ENCODE data around the gene CAMTA1. TPM values are rescaled to one million over a fixed set of nuclear protein-coding genes. Genes with fewer than 3 reads are reported as not detected.

CAMTA1 gene
- polyA plus RNA-seq, 2 donors = 61.1 to 75.0 TPM

GRCh38 chr1:7251454-7251800, 466.2 kb downstream of the CAMTA1 start:
- H3K27me3 ChIP-seq (ENCODE audit: control insufficient read depth in 1 of 2, insufficient read depth in 2 of 2, low read length in 2 of 2) = peaks cover 0 to 4% of the 10 kb centered on the region in 2 donors
- WGBS, 2 donors = 89 to 90% methylated on average over 10 of the region's 10 CpGs
- H3K36me3 ChIP-seq (ENCODE audit: control insufficient read depth in 2 of 2, insufficient read depth in 2 of 2, low read length in 1 of 2) = no peaks in the 10 kb centered on the region
- H3K4me3 ChIP-seq (ENCODE audit: low read depth in 1 of 2, low read length in 2 of 2) = no peak overlapping the region
- H3K9me3 ChIP-seq (ENCODE audit: control insufficient read depth in 2 of 2, insufficient read depth in 1 of 2, low read depth in 1 of 2, low read length in 1 of 2) = no peaks in the 10 kb centered on the region
- no peak overlapping the region for H3K27ac ChIP-seq (ENCODE audit: low read depth in 2 of 2, low read length in 1 of 2)
- H3K4me1 ChIP-seq (ENCODE audit: control insufficient read depth in 2 of 2, insufficient read depth in 2 of 2, low read length in 1 of 2) = no peaks in the 10 kb centered on the region

DNA sequence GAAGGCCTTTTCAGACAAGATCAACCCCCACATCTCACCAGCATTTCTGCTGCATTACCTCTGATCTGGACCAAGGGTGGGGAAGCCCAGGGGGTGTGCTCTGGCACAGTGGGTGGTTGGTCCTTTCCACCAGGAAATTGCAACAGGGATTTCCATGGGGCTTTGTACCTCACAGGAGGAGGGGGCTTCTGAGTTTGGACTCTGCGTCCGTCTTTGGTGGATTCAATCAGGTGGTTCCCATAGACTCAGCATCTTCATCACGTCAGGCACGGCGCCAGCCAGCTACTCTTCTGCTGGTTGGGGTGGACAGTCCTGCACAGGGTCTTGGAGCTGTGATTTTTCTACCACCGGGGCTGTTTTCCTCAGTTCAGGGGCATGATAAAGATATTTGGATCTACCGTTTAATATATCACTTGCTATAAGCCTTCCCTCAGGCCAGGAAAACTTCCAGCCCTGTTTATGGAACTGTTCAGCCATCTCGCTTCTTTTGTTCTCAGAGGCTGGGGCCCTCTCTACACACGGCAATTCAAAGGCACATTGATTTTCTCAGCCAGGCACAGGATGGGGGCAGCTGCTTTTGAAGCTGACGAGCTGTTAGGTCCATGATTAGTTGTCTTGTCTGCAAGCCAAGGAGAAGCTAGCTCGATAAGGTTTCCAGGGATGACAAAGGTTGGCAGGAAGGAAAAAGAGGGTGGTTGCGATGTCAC, 467.3 kb downstream of the CAMTA1 start:
- H3K9me3 ChIP-seq (ENCODE audit: control insufficient read depth in 2 of 2, insufficient read depth in 1 of 2, low read depth in 1 of 2, low read length in 1 of 2) = no peaks in the 10 kb centered on the region
- 77% methylated on average over 12 of the region's 12 CpGs for WGBS, 2 donors
- H3K36me3 ChIP-seq (ENCODE audit: control insufficient read depth in 2 of 2, insufficient read depth in 2 of 2, low read length in 1 of 2) = no peaks in the 10 kb centered on the region
- H3K27me3 ChIP-seq (ENCODE audit: control insufficient read depth in 1 of 2, insufficient read depth in 2 of 2, low read length in 2 of 2) = no peaks in the 10 kb centered on the region
- H3K27ac ChIP-seq (ENCODE audit: low read depth in 2 of 2, low read length in 1 of 2) = no peak overlapping the region
- no peaks in the 10 kb centered on the region for H3K4me1 ChIP-seq (ENCODE audit: control insufficient read depth in 2 of 2, insufficient read depth in 2 of 2, low read length in 1 of 2)
- H3K4me3 ChIP-seq (ENCODE audit: low read depth in 1 of 2, low read length in 2 of 2) = no peak overlapping the region

DNA sequence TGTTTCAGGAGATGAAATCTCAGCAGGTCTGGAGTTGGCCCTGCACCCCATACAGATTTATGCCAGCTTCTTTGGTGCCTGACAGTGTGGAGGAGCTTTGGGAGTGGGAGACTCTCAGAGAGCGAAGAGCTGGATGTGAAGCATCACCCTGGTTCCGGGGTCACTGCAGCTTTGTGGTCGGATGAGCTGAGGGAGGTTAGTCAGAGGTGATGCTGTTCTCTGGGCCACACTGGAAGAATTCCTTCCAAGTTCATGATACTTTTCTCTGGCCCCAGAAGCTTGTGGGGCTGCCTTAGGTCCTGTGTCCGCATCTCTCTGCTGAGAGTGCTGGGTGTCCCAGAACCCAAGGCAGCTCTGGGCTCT, 467.8 kb downstream of the CAMTA1 start:
- Histone ChIP-seq H3K4me3 (ENCODE audit: low read depth in 1 of 2, low read length in 2 of 2) (no peak overlapping the region), H3K27ac (ENCODE audit: low read depth in 2 of 2, low read length in 1 of 2) (no peak overlapping the region), H3K4me1 (ENCODE audit: control insufficient read depth in 2 of 2, insufficient read depth in 2 of 2, low read length in 1 of 2) (no peaks in the 10 kb centered on the region), H3K27me3 (ENCODE audit: control insufficient read depth in 1 of 2, insufficient read depth in 2 of 2, low read length in 2 of 2) (no peaks in the 10 kb centered on the region), H3K36me3 (ENCODE audit: control insufficient read depth in 2 of 2, insufficient read depth in 2 of 2, low read length in 1 of 2) (no peaks in the 10 kb centered on the region), H3K9me3 (ENCODE audit: control insufficient read depth in 2 of 2, insufficient read depth in 1 of 2, low read depth in 1 of 2, low read length in 1 of 2) (no peaks in the 10 kb centered on the region)
- 91 to 93% methylated on average over 4 of the region's 4 CpGs for WGBS, 2 donors

- WGBS, 2 donors = 82 to 87% methylated on average over 11 of the region's 11 CpGs
- Histone ChIP-seq H3K36me3 (ENCODE audit: control insufficient read depth in 2 of 2, insufficient read depth in 2 of 2, low read length in 1 of 2) (no peaks in the 10 kb centered on the region), H3K27me3 (ENCODE audit: control insufficient read depth in 1 of 2, insufficient read depth in 2 of 2, low read length in 2 of 2) (no peaks in the 10 kb centered on the region), H3K4me1 (ENCODE audit: control insufficient read depth in 2 of 2, insufficient read depth in 2 of 2, low read length in 1 of 2) (no peaks in the 10 kb centered on the region), H3K4me3 (ENCODE audit: low read depth in 1 of 2, low read length in 2 of 2) (no peak overlapping the region), H3K9me3 (ENCODE audit: control insufficient read depth in 2 of 2, insufficient read depth in 1 of 2, low read depth in 1 of 2, low read length in 1 of 2) (no peaks in the 10 kb centered on the region), H3K27ac (ENCODE audit: low read depth in 2 of 2, low read length in 1 of 2) (no peak overlapping the region)
Observed at GRCh38 chr1:7253988-7254587, 468.8 kb downstream of the CAMTA1 start.

GRCh38 chr1:7255303-7256058, 470.2 kb downstream of the CAMTA1 start:
- no peaks in the 10 kb centered on the region for H3K4me1 ChIP-seq (ENCODE audit: control insufficient read depth in 2 of 2, insufficient read depth in 2 of 2, low read length in 1 of 2)
- WGBS, 2 donors = 67 to 71% methylated on average over 13 of the region's 13 CpGs
- H3K9me3 ChIP-seq (ENCODE audit: control insufficient read depth in 2 of 2, insufficient read depth in 1 of 2, low read depth in 1 of 2, low read length in 1 of 2) = no peaks in the 10 kb centered on the region
- no peaks in the 10 kb centered on the region for H3K36me3 ChIP-seq (ENCODE audit: control insufficient read depth in 2 of 2, insufficient read depth in 2 of 2, low read length in 1 of 2)
- no peak overlapping the region for H3K27ac ChIP-seq (ENCODE audit: low read depth in 2 of 2, low read length in 1 of 2)
- no peaks in the 10 kb centered on the region for H3K27me3 ChIP-seq (ENCODE audit: control insufficient read depth in 1 of 2, insufficient read depth in 2 of 2, low read length in 2 of 2)
- no peak overlapping the region for H3K4me3 ChIP-seq (ENCODE audit: low read depth in 1 of 2, low read length in 2 of 2)

- no peak overlapping the region for H3K4me3 ChIP-seq (ENCODE audit: low read depth in 1 of 2, low read length in 2 of 2)
- no peaks in the 10 kb centered on the region for H3K9me3 ChIP-seq (ENCODE audit: control insufficient read depth in 2 of 2, insufficient read depth in 1 of 2, low read depth in 1 of 2, low read length in 1 of 2)
- no peaks in the 10 kb centered on the region for H3K27me3 ChIP-seq (ENCODE audit: control insufficient read depth in 1 of 2, insufficient read depth in 2 of 2, low read length in 2 of 2)
- no peak overlapping the region for H3K27ac ChIP-seq (ENCODE audit: low read depth in 2 of 2, low read length in 1 of 2)
- 91 to 92% methylated on average over 7 of the region's 7 CpGs for WGBS, 2 donors
- H3K36me3 ChIP-seq (ENCODE audit: control insufficient read depth in 2 of 2, insufficient read depth in 2 of 2, low read length in 1 of 2) = no peaks in the 10 kb centered on the region
- no peaks in the 10 kb centered on the region for H3K4me1 ChIP-seq (ENCODE audit: control insufficient read depth in 2 of 2, insufficient read depth in 2 of 2, low read length in 1 of 2)
Observed at GRCh38 chr1:7256526-7256925, 471.3 kb downstream of the CAMTA1 start.

- Histone ChIP-seq H3K4me3 (ENCODE audit: low read depth in 1 of 2, low read length in 2 of 2) (no peak overlapping the region), H3K4me1 (ENCODE audit: control insufficient read depth in 2 of 2, insufficient read depth in 2 of 2, low read length in 1 of 2) (no peaks in the 10 kb centered on the region), H3K9me3 (ENCODE audit: control insufficient read depth in 2 of 2, insufficient read depth in 1 of 2, low read depth in 1 of 2, low read length in 1 of 2) (no peaks in the 10 kb centered on the region), H3K36me3 (ENCODE audit: control insufficient read depth in 2 of 2, insufficient read depth in 2 of 2, low read length in 1 of 2) (no peaks in the 10 kb centered on the region), H3K27ac (ENCODE audit: low read depth in 2 of 2, low read length in 1 of 2) (no peak overlapping the region), H3K27me3 (ENCODE audit: control insufficient read depth in 1 of 2, insufficient read depth in 2 of 2, low read length in 2 of 2) (no peaks in the 10 kb centered on the region)
- 52 to 72% methylated on average over 10 of the region's 10 CpGs for WGBS, 2 donors
Observed at GRCh38 chr1:7257225-7257624, 472.0 kb downstream of the CAMTA1 start.

GRCh38 chr1:7258589-7259135, 473.4 kb downstream of the CAMTA1 start:
- WGBS, 2 donors = 88 to 92% methylated on average over 19 of the region's 19 CpGs

DNA sequence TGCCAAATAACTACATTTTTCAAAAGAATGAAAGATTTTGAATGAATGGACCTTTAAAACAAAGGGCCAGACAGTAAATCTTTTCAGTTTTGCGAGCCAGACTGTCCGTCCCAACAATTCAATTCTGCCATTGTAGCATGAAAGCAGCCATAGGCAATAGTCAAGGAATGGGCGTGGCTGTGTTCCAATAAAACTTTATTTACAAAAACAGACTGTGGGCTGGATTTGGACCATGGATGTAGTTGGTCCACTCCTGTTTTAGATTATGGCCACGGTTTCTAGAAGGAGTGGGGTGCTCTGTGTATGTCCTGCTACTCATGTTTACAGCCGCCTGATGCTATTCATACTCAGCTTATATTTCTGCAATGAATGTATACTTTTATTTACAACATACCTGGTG, 474.7 kb downstream of the CAMTA1 start:
- H3K4me1 ChIP-seq (ENCODE audit: control insufficient read depth in 2 of 2, insufficient read depth in 2 of 2, low read length in 1 of 2) = no peaks in the 10 kb centered on the region
- no peak overlapping the region for H3K4me3 ChIP-seq (ENCODE audit: low read depth in 1 of 2, low read length in 2 of 2)
- H3K36me3 ChIP-seq (ENCODE audit: control insufficient read depth in 2 of 2, insufficient read depth in 2 of 2, low read length in 1 of 2) = no peaks in the 10 kb centered on the region
- 83 to 84% methylated on average over 5 of the region's 5 CpGs for WGBS, 2 donors
- H3K27me3 ChIP-seq (ENCODE audit: control insufficient read depth in 1 of 2, insufficient read depth in 2 of 2, low read length in 2 of 2) = no peaks in the 10 kb centered on the region
- H3K9me3 ChIP-seq (ENCODE audit: control insufficient read depth in 2 of 2, insufficient read depth in 1 of 2, low read depth in 1 of 2, low read length in 1 of 2) = no peaks in the 10 kb centered on the region
- no peak overlapping the region for H3K27ac ChIP-seq (ENCODE audit: low read depth in 2 of 2, low read length in 1 of 2)

More at GRCh38 chr1:7258589-7259135, 473.4 kb downstream of the CAMTA1 start:
- Histone ChIP-seq H3K4me1 (ENCODE audit: control insufficient read depth in 2 of 2, insufficient read depth in 2 of 2, low read length in 1 of 2) (no peaks in the 10 kb centered on the region), H3K27ac (ENCODE audit: low read depth in 2 of 2, low read length in 1 of 2) (no peak overlapping the region), H3K9me3 (ENCODE audit: control insufficient read depth in 2 of 2, insufficient read depth in 1 of 2, low read depth in 1 of 2, low read length in 1 of 2) (no peaks in the 10 kb centered on the region), H3K36me3 (ENCODE audit: control insufficient read depth in 2 of 2, insufficient read depth in 2 of 2, low read length in 1 of 2) (no peaks in the 10 kb centered on the region), H3K4me3 (ENCODE audit: low read depth in 1 of 2, low read length in 2 of 2) (no peak overlapping the region), H3K27me3 (ENCODE audit: control insufficient read depth in 1 of 2, insufficient read depth in 2 of 2, low read length in 2 of 2) (no peaks in the 10 kb centered on the region)
